Suppressor macrophage treated with lipopolysaccharide for 4 hours (primary cell): ENCODE results near the gene NDUFS6.

Experiments
- DNase-seq: peaks from one replicate; pipeline ENCODE4 v3.0.0-alpha.2; 2020

Gene NDUFS6

DNA sequence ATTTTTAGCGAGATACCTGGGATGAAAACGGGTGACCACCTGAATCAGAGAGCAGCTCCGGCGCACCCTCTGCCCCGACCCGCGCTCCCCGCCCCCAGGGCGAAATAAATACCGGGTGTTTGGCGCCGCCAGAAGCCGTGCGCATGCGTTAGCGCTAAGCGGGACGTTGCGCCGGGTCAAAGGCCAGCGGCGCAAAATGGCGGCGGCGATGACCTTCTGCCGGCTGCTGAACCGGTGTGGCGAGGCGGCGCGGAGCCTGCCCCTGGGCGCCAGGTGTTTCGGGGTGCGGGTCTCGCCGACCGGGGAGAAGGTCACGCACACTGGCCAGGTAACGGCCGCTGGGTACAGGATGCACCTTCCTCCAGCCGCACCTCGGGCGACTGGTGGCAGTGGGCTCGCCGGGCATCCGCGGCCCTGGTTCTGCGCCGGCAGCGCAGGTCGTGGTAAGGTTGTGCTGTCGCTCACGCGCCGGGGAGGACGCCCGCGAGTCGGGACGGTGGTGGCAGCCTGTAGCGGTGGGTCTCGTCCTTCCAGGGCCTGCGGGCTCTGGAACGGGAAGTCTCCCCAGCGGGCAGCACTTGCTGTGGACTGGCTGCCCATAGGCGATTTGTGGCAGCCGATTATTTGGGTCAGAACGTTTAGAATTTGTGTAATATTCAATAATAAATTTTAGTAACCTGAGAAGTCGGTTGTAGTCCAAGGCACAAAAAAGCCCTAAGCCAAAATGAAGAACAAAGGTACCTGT, at the start of gene NDUFS6:
TSS of gene NDUFS6 (plus strand) at position 186 of the 745 bp plus-strand sequence. CDS start at position 197, 11 bp downstream.
- peak; percentile 87 for DNase-seq

DNA sequence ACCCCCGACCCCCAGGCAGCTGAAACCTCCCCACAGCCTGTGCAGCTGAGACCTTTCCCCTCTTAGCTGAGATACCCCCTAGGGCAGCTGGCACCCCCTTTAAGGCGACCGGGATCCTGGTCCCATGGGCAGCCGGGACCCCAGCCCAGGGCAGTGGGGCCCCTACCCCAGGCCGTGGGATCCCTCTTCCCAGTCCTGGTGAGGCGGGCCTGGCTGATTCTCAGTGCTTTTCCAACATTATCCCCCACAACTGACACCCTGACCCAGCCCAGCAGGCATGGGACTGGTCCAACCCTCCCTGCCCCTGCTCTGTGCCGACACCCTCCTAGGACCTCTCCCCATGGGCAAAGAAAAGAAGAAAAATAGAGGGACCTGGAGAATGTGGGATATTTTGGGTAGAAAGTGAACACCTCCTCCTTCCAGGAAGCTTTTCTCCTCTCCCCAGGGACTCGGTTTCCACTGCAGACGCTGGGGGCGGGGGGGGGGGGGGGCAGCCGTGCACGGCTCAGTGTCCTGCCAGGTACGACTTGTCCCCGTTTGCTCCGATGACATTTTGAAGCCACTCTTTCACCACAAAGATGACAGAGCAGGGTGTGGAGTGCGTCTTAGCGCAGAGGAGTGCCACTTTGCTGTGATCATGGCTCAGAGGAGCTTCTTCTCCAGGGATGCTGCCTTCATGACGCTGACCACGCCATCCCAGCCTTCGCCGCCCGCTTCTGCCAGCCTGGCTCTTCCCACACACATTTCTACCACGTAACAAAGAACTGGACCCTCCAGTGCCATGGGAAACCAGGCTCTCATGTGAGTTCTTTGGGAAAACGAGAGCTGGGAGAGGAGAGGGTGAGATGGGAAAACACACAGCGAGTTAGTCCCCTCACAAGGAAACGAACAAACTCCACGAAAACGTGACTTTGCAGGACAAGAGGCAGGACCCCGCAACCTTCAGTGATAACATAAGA, 49.1 kb upstream of the NDUFS6 start:
- no peak for DNase-seq

DNA sequence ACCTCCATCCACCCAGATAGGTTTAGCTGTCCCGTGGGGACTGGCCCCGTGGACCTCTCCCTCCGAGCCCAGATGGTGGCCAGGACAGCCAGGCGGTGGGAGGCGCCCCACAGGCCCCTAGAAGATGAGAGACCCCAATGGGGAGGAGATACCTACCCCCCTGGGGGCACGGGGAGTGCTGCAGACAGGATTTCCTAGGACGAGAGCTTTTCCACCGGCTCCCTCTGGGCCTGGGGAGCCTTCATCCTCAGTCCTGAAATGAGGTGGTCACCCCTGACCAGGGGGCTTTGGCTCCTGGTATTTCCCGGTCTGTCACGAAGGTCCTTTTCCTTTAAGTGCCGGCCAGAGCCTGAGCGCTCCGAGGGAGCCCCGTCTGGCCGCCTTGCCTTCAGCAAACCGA, 48.3 kb upstream of the NDUFS6 start:
- no peak for DNase-seq

DNA sequence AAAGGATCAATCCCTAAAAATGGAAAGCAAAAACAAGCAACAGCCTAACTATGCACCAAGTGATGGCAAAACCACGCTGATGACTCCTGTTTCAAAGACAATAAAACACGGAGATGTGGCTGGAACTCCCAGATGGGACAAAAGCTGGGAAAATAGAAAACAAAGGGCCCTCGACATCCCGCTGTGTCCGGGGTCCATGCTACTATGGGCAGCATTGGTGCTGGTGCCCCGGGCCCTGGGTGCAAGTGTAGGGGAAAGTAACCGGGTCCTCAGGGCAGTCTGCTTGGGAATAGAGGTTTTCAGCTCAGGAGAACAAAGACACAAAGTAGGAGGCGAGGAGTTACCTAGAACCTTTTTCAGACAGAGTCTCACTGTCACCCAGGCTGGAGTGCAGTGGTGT, 47.7 kb upstream of the NDUFS6 start:
- no peak for DNase-seq

DNA sequence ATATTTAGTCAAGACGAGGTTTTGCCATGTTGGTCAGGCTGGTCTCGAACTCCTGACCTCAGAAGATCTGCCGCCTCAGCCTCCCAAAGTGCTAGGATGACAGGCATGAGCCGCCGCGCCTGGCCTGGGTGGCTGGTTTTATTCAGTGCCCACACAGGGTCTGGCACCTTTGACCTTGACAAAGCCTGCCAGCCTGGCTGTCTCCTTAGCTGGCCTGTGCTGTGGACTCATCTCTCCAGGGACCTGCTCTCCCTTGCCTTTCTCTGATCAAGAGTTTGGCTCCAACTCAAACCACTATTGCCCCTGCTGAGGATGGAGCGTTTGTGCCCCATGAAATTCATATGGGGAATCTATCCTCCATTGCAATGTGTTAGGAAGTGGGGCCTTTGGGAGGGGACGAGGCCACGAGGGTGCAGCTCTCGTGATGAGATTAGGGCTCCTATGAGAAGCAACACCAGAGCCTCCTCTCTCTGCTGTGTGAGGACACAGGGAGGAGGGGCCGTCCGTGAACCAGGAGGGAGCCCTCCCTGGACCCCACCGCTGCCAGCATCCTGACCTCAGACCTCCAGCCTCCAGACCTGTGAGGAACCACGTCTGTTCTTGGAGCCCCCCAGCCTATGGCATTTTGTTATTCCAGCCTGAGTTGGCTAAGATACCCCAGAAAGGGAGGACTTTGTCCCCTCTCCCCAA, 46.5 kb upstream of the NDUFS6 start:
- no peak for DNase-seq

DNA sequence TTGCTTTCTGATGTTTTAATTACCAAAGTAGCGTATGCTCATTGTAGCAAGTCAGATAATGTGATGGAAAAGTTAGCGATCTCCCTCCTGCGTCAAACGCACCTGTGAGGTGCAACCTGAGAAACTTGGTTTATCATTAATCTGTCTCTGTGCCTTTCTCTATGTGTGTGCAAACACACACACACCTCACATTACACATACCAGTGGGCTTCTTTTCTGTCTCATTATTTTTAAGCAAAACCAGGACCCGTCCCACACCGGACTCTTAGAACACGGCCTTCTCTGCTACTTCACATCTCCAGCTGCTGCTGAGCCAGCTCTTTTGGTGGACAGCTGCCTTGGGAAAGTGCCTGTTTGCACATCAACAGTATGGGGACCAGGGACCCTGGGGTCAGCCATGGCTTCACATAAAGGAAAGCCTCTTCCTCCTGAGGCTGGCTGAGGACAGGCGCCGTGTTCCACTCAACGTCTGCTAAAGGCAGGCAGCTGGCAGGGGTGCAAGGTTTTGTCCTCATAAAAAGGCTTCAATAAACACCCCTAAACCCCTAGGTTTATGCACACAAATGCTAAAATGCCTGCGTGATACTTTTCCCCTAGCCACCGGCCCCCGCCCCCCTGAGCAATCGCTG, 45.8 kb upstream of the NDUFS6 start:
- no peak for DNase-seq

DNA sequence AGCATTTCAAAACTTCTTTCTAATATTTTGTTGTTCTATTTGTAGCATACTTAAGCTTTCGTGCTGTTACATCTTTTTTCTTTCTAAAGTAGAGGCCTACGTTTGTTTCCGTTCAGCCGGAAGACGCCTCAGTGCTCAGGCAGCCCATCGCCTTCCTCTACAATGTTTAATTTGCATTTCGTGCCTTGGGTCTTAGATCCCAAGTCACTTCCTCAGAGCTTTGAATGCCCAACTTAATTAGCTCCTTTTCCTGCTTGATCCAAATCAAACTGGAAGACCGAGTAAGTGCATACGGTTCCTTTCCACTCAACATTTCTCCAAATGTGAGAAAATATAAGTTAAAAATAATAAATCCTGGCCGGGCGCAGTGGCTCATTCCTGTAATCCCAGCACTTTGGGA, 44.7 kb upstream of the NDUFS6 start:
- DNase-seq, result no peak

DNA sequence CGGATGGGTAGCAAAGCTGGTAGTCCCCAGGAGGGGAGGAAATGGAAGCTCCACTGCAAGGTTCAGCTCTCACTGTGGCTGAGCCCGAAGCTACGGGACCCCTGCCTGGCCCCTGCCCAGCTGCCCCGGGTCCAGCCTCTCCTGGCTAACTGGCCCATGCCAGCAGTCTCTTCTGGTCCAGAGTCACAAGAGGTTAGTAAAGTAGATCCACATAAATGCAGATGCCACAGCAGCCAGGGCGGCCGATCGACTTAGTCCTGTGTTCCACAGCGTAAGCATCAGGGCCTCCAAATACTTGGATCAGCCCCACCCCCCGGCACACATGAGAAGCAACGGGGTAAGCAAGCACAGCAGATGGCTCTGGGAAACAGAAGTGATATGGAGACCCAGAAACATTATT, 43.7 kb upstream of the NDUFS6 start:
- DNase-seq, result no peak

DNA sequence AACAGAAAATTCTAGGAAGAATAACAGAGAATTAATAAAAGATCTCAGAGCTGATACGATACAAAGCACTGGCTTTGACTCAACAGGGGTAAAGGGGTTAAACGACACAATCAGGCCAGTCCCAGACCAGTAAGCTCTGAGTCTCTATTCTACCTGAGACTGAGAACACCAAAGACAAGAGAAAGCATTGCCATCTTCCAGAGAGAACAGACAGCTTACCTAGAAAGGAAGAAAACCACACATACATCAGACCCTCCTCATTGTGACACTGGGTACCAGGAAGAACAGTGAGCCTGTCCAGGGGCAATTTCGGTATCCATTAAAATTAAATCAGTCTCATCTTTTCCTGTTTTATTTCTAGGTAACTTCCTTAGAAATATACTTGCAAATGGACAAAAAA, 42.6 kb upstream of the NDUFS6 start:
- no peak for DNase-seq

DNA sequence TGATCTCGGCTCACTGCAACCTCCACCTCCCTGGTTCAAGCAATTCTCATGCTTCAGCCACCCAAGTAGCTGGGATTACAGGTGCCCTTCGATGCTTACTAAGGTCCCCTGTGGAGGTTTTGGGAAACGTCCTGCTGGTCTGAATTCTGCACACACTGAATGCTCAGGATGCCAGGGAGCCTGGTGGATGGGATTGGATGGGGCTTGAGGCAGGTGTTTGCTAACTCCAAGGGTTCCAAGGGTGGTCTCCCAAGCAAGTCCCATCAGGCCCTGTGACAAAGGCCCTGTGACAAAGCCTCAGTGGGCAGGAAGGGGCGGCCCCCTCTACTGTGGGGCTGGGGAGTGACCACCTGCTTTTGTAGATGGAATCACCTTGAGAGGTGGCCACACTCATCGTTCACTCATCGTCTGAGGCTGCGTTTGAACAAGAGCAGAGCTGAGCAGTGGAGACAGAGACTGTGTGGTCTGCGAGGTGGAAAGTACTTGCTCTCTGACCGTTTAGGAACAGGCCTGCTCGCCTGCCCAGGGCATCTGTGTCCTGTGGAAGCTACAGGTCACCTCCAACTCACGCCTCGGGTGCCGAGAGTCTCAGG, 41.7 kb upstream of the NDUFS6 start:
- DNase-seq, result no peak

DNA sequence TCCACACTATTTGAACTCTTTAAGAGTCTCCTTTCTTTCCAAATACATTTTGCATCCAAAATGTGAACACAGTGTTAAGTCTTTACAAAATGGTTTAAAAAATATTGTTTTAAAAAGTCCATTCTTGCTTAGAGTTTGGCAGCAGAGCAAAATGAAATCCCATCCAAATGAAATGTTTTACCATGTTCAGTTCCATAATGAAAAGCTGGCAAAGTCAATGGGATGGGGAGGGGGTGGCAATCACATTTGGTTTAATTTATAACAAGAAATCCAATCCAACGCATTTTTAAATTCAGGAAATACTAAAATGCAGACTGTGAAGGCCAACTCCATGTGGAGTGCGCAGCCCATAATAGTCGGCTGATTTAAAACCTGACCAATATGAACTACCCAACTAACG, 41.0 kb upstream of the NDUFS6 start:
- DNase-seq, result no peak

DNA sequence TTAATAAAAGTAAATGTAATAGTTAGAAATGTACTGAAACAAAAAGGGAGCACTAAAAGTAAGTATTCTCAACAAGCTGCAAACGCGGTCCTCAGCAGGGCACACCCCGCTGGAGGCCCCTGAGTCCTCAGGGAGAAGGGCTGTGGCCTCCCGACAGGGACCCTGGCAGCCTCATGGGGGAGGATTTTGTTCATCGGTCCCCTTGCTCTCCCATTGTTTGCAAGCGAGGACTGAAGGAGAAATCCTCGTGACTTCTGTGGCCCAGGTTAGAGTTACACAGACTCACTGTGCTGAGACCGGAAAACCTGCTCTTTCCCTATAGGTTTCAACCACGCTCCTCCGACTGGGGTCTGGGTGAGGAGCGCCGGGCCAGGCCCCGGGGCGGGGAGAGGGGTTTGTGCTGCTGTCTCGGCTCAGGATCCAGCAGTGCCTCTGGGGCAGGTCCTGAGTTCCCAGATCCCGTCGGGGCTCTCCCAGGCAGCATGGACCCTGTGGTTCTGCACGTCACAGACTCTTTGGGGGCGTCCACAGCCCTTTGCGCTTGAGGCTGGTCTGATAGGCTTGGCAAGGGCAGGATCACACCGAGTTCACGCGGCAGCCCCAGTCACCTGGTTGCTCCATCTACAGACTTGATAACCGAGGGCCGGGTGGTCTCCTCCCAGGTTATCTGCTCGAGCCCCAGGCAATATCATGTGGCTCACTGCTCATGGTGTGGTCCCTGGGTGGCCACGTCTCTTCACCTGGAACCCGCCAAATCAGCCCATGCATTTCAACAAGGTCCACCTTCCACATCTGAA, 40.4 kb upstream of the NDUFS6 start:
- no peak for DNase-seq

DNA sequence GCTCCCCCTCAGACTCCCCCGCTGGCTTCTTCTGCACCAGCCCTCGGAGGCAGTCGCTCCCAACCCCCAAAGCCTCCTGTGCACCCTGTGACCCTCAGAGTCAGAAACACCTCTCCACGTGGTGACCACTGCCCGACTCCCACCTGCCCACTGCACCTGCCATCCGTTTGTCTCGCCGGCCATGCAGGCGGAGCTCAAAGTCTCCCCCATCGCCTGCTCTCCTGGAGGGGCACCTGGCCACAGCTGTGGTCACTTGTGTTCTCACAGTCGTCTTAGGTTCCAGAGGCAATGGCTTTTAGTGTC, 39.8 kb upstream of the NDUFS6 start:
- DNase-seq, result no peak

DNA sequence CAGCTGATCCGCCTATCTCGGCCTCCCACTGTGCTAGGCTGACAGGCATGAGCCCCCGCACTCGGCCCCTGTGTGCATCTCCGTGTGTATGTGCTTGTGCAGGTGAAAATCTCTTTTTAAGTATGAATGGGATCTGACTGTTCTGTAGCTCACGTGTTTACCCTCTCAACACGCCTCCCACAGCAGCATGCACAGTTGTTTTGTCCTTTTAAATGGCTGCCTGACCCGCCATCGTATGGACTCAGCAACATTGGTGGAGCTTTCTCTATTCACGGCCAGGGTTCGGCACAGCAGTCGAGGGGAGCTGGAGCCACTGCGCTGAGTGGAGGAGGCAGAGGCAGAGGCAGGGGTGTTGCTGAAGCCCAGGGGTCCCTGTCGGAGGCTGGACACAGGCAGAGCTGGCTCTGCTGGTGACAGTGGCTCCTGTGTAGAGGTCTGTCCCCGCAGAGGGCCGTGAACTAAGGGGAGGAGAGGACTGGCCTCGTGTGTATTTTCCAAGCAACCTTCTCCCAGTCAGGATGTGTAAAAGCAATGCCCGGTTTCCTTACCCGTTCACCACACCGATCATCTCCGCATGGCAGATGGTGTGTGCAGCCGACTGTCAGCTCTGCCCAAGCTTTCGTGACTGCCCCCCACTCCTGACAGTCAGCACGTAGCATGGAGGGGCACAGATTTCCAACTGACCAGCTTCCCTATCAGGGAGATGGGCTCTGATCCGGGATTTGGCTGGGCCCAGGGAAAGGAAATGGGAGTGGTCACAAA, 38.9 kb upstream of the NDUFS6 start:
- DNase-seq, result no peak

DNA sequence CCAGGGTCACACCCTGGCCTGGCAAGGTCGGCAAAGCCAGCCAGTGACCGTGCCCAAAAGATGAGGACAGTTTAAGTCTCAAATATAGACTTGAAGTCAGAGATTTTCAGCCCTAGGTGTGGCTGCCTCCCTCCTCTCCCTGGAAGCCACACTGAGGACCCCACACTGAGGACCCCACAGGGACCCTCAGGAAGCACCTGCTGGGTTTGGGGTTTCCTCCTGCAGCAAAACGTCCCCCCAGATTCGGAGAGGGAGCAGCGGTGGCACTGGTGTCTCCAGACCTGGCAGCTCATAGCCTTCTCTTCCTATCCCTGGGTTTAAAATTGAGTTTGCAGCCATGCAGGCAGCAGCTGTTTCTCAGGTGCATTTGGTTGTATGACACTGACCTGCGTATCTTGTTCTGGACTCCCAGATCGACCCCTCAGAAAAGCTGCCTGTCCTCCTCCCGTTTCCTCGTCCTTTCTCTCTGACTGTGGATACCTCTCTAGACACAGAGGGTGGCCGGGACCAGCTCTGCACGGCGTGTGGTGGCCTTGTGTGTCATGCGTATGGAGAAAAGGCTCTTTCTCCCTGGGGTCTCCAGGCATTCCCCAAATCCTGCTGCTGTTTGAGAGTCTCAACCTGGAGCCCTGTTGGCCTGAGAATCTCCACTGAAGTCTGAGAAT, 38.2 kb upstream of the NDUFS6 start:
- DNase-seq, result no peak

DNA sequence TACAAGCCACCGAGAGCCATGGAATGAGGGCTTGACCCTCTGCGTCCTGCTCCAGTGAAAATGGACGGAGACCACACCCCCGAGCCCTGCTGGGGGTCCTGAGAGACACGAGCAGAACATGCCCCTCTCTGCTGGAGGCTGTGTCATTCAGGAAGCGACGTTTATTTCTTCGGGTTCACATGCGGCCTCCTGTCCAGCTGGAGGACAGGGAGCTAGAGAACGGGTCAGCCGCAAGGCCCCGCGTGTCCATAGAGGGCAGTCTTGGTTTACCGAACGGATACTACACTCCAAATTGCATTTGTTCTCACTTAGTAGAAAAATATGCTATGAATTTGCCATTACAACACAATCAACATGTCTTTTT, 37.7 kb upstream of the NDUFS6 start:
- DNase-seq, result peak; percentile 50

DNA sequence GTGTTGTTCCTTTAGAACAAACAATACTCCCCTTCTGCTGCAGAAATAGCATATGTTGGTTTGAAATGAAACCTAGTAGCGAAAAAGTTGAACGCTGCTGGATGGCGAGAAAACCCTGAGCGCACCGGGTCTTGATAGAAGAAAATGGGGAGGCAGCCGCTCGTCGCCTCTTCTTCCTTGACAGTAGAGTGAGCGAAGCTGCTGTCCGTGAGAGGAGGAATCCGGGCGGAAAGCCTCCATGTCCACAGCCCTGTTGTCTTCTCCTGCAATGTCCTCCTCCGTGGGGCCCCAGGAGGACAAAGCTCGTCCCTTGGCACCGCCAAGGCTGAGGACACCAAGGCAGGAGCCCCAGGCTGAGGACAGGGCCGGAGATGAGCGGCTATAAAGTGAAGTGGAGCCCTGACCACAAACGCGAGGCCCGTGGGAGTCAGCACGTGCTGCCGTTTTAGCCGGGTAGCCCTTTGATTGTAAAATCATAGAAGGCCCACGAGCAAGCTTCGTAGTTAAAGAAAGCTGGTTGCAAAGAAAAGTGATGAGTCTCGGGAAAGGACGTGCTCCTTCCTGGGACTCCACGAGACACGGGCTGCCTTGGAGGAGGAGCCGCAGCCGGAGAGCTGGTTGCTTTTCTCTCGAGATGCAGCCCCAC, 37.1 kb upstream of the NDUFS6 start:
- no peak for DNase-seq

DNA sequence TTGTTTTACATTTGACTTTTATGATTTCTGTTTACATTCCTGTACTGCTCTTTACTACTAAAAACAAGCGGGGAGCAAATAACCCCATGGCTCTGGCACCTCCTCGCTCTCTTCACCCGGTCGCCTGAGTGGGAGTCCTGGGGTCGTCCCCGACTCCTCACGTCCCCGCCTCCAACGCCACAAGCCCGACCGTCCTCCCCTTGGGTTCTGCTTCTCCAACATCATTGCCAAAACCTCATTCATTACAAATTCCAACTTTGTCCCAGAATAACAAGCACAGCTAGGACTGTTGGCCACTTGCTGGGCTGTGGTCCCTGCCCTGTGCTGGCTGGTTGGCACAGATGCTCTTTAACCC, 36.6 kb upstream of the NDUFS6 start:
- no peak for DNase-seq

DNA sequence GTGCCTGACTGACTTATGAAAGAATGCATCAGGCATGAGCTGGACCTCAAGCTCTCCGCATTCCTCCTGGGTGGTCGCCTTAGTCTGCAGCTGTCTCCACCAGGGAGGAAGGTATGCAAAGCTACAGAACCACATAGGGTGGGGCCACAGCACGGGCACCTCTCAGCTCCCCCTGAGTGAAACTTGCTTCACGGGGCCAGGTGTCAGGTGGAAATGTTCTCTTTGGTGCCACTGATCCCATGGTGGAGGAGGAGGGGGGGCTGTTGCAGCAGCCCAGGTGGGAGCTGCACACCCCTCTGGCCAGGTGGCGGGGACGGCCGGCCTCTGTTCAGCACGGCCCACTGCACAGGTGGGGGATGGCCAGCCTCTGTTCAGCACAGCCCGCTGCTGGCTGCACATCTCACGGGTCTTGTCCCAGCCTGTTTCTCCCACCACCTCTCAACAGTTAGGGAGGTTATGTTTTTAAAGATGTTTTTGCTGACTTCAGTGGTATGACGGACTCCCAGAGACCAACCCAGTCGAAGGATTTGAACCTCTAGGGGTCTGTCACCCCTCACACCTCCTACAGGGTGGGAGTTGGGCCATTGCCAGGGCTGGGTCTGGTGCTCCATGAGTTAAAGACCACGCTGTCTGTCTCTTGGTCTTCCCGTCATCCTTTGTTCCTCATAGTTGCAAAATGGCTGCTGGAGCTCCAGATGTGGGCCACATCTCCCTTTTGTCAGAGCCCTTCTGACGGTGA, 35.9 kb upstream of the NDUFS6 start:
- DNase-seq, result no peak

DNA sequence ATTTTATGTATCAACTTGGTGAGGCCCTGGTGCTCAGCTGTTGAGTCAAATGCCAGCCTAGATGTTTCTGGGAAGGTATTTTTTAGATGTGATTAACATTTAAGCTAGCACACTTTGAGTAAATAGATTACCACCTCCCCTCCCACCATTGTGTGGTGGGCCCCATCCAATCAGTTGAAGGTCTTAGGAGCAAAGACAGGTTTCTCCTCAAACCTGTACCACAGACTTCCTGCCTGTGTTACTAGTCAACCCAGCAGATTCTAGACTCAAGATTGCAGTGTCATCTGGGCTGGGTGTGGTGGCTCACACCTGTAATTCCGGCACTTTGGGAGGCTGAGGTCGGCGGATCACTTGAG, 35.3 kb upstream of the NDUFS6 start:
- no peak for DNase-seq
